H1 (cell line): Measurements from ENCODE around the gene CORIN. TPM values are rescaled to one million over a fixed set of nuclear protein-coding genes. Genes with fewer than 3 reads are reported as not detected.

Experiments
- CTCF ChIA-PET: fragments of 300-600 bp; sonication (Branson Sonifier 250); formaldehyde crosslinking; loops from one replicate; lab custom pipeline; 2021; ENCODE audit not compliant: partially characterized antibody; lab: Charles Lee
- POLR2A ChIA-PET: fragments of 300-600 bp; sonication (Branson Sonifier 250); formaldehyde crosslinking; loops from one replicate; lab custom pipeline; 2021; ENCODE audit warnings: inconsistent platforms; ENCODE audit not compliant: partially characterized antibody; lab: Charles Lee
- DNase-seq, 2 experiments: peaks; one replicate each; pipeline versions ENCODE4 v3.0.0 to v3.0.0-alpha.2; 2010 to 2022; ENCODE audit warnings: low spot score in 2 of 2, low read depth in 1 of 2, mixed read lengths in 1 of 2
- FAIRE-seq: peaks from 2 replicates; lab custom pipeline; 2011; peaks lifted over from hg19 to GRCh38; lab: Jason Lieb, UNC
- H2AFZ ChIP-seq: 2 replicates; pipeline ENCODE4 v1.8.1; 2012; ENCODE audit warnings: low read length, inconsistent platforms
- H2AK5ac ChIP-seq: 2 replicates; pipeline ENCODE4 v1.6.1; 2013; ENCODE audit warnings: low read depth, low read length
- H2BK120ac ChIP-seq: replicated peaks from 2 replicates; pipeline ENCODE3; 2013; ENCODE audit warnings: low read depth, low read length, inconsistent platforms
- H2BK12ac ChIP-seq: 2 replicates; pipeline ENCODE4 v1.6.1; 2013; ENCODE audit warnings: low read depth, low read length
- H2BK15ac ChIP-seq: 2 replicates; pipeline ENCODE4 v1.6.1; 2013; ENCODE audit warnings: low read length
- H2BK20ac ChIP-seq: 2 replicates; pipeline ENCODE4 v1.6.1; 2013; ENCODE audit warnings: low read length
- H2BK5ac ChIP-seq: 2 replicates; pipeline ENCODE4 v1.6.1; 2013; ENCODE audit warnings: low read depth, low read length
- H3K14ac ChIP-seq: 2 replicates; pipeline ENCODE4 v1.6.1; 2013; ENCODE audit warnings: inconsistent platforms; ENCODE audit not compliant: insufficient read length
- H3K18ac ChIP-seq: 2 replicates; pipeline ENCODE4 v1.6.1; 2013; ENCODE audit warnings: low read length; ENCODE audit errors: extremely low read depth
- H3K23ac ChIP-seq: 2 replicates; pipeline ENCODE4 v1.6.1; 2013; ENCODE audit warnings: inconsistent platforms; ENCODE audit not compliant: insufficient read length
- H3K23me2 ChIP-seq: 2 replicates; pipeline ENCODE4 v1.6.1; 2013; ENCODE audit warnings: low read depth, low read length
- H3K27ac ChIP-seq: 2 replicates; pipeline ENCODE4 v1.6.1; 2011; ENCODE audit warnings: low read depth, low read length, inconsistent platforms
- H3K27me3 ChIP-seq, 4 experiments: replicated peaks in 1 of 4; 1 replicate in 1 of 4; 2 replicates in 3 of 4; pipeline versions ENCODE4 v1.6.1 to v1.8.1; 2011 to 2013; ENCODE audit warnings: low read length in 3 of 4, mild to moderate bottlenecking in 3 of 4, inconsistent platforms in 2 of 4, mixed read lengths in 2 of 4, moderate library complexity in 1 of 4; ENCODE audit not compliant: control insufficient read depth in 3 of 4, insufficient read depth in 3 of 4; ENCODE audit errors: extremely low read depth in 1 of 4
- H3K36me3 ChIP-seq, 4 experiments: 2 replicates each; pipeline versions ENCODE4 v1.6.1 to v1.8.1; 2011 to 2013; ENCODE audit warnings: mild to moderate bottlenecking in 4 of 4, low read length in 3 of 4, moderate library complexity in 2 of 4, control low read depth in 1 of 4, inconsistent platforms in 1 of 4; ENCODE audit not compliant: insufficient read depth in 4 of 4, control insufficient read depth in 2 of 4
- H3K4ac ChIP-seq: replicated peaks from 2 replicates; pipeline ENCODE3; 2013; ENCODE audit warnings: low read length, low read depth, mixed read lengths, inconsistent platforms; ENCODE audit not compliant: insufficient read length
- H3K4me1 ChIP-seq, 4 experiments: replicated peaks in 1 of 4; 1 replicate in 1 of 4; 2 replicates in 3 of 4; pipeline versions ENCODE4 v1.6.1 to v1.8.1; 2011 to 2013; ENCODE audit warnings: low read length in 3 of 4, inconsistent platforms in 2 of 4, mixed read lengths in 1 of 4; ENCODE audit not compliant: insufficient read depth in 4 of 4, control insufficient read depth in 3 of 4
- H3K4me2 ChIP-seq, 2 experiments: 2 replicates each; pipeline versions ENCODE4 v1.6.1 to v1.8.1; 2011 to 2013; ENCODE audit warnings: low read depth in 2 of 2, low read length in 2 of 2, control low read depth in 1 of 2, inconsistent platforms in 1 of 2, mild to moderate bottlenecking in 1 of 2; ENCODE audit not compliant: insufficient read depth in 1 of 2
- H3K4me3 ChIP-seq, 4 experiments: fragments of 200-600, 300-600 bp in 1 of 4; sonication (generic), shearing (Covaris generic), sonication (Bioruptor Twin) in 1 of 4; 2 replicates each; pipeline versions ENCODE4 v1.5.1 to v1.8.1; 2011 to 2016; ENCODE audit warnings: low read length in 4 of 4, low read depth in 3 of 4, control low read depth in 2 of 4, inconsistent platforms in 2 of 4, mild to moderate bottlenecking in 2 of 4, mixed read lengths in 1 of 4, moderate library complexity in 1 of 4; ENCODE audit not compliant: insufficient read depth in 2 of 4; ENCODE audit errors: extremely low read depth in 1 of 4
- H3K56ac ChIP-seq: replicated peaks from 2 replicates; pipeline ENCODE3; 2013; ENCODE audit warnings: low read depth, mild to moderate bottlenecking, mixed read lengths, low read length, inconsistent platforms; ENCODE audit not compliant: insufficient read length
- H3K79me1 ChIP-seq: 2 replicates; pipeline ENCODE4 v1.6.1; 2013; ENCODE audit warnings: low read depth, low read length, control low read depth
- H3K79me2 ChIP-seq, 2 experiments: 2 replicates each; pipeline versions ENCODE4 v1.6.1 to v1.8.1; 2012 to 2013; ENCODE audit warnings: low read length in 2 of 2, mild to moderate bottlenecking in 2 of 2, inconsistent platforms in 1 of 2; ENCODE audit not compliant: insufficient read depth in 2 of 2, control insufficient read depth in 1 of 2
- H3K9ac ChIP-seq, 4 experiments: replicated peaks in 1 of 4; 1 replicate in 1 of 4; 2 replicates in 3 of 4; pipeline versions ENCODE4 v1.6.1 to v1.8.1; 2011 to 2013; ENCODE audit warnings: low read depth in 3 of 4, low read length in 3 of 4, control low read depth in 2 of 4, mild to moderate bottlenecking in 2 of 4, moderate library complexity in 2 of 4, inconsistent platforms in 1 of 4; ENCODE audit errors: extremely low read depth in 1 of 4
- H3K9me3 ChIP-seq, 2 experiments: 2 replicates each; pipeline versions ENCODE4 v1.6.1 to v1.8.1; 2012 to 2013; ENCODE audit warnings: mild to moderate bottlenecking in 2 of 2, moderate library complexity in 2 of 2, control low read depth in 1 of 2, inconsistent platforms in 1 of 2, low read depth in 1 of 2, low read length in 1 of 2, mixed read lengths in 1 of 2; ENCODE audit not compliant: insufficient read depth in 2 of 2
- H4K20me1 ChIP-seq, 2 experiments: replicated peaks in 1 of 2; 2 replicates each; pipeline versions ENCODE3 to v1.8.1; 2011 to 2013; ENCODE audit warnings: inconsistent platforms in 2 of 2, low read length in 2 of 2, mild to moderate bottlenecking in 1 of 2; ENCODE audit not compliant: insufficient read depth in 2 of 2, control insufficient read depth in 1 of 2
- H4K5ac ChIP-seq: 2 replicates; pipeline ENCODE4 v1.6.1; 2013; ENCODE audit warnings: low read length, low read depth, mixed read lengths, inconsistent platforms; ENCODE audit not compliant: insufficient read length
- H4K8ac ChIP-seq: 2 replicates; pipeline ENCODE4 v1.8.0; 2013; ENCODE audit warnings: mild to moderate bottlenecking, moderate library complexity, low read length, inconsistent platforms; ENCODE audit not compliant: insufficient read depth; ENCODE audit errors: extremely low read depth
- H4K91ac ChIP-seq: replicated peaks from 2 replicates; pipeline ENCODE3; 2013; ENCODE audit warnings: low read length, mixed read lengths, inconsistent platforms; ENCODE audit not compliant: insufficient read length
- BACH1 ChIP-seq: IDR thresholded peaks from 2 replicates; pipeline ENCODE4 v1.6.1; 2012; ENCODE audit warnings: low read length, improper control_type of control experiment
- CHD1 ChIP-seq: IDR thresholded peaks from 2 replicates; pipeline ENCODE4 v1.6.1; 2012; ENCODE audit warnings: low read depth, low read length, improper control_type of control experiment
- GTF2F1 ChIP-seq: IDR thresholded peaks from 2 replicates; pipeline ENCODE4 v1.6.1; 2012; ENCODE audit warnings: low read depth, low read length, improper control_type of control experiment, borderline replicate concordance
- HDAC6 ChIP-seq: IDR thresholded peaks from one replicate; pipeline ENCODE4 v1.7.1; 2012; ENCODE audit warnings: low read depth, mild to moderate bottlenecking, inconsistent platforms, low read length, moderate library complexity
- NANOG ChIP-seq: IDR thresholded peaks from 2 replicates; pipeline ENCODE4 v1.6.1; 2011; ENCODE audit warnings: low read length, low read depth, mild to moderate bottlenecking, inconsistent platforms; ENCODE audit not compliant: insufficient read depth, poor library complexity, severe bottlenecking
- PHF8 ChIP-seq: fragments of 200-600 bp; sonication (generic); conservative IDR thresholded peaks from 2 replicates; pipeline ENCODE4 v1.7.1; 2012; ENCODE audit warnings: low read depth, mild to moderate bottlenecking, inconsistent platforms, low read length, moderate library complexity
- POLR2AphosphoS5 ChIP-seq: IDR thresholded peaks from 2 replicates; pipeline ENCODE4 v1.6.1; 2011; ENCODE audit warnings: low read depth, low read length
- SRF ChIP-seq: IDR thresholded peaks from 2 replicates; pipeline ENCODE4 v1.6.1; 2011; ENCODE audit warnings: mild to moderate bottlenecking, low read depth, low read length, moderate library complexity
- TAF7 ChIP-seq: optimal IDR thresholded peaks from 2 replicates; pipeline ENCODE3; 2011; ENCODE audit warnings: low read depth, mild to moderate bottlenecking, inconsistent platforms, low read length, moderate library complexity, borderline replicate concordance
- USF2 ChIP-seq: IDR thresholded peaks from 2 replicates; pipeline ENCODE4 v1.6.1; 2011; ENCODE audit warnings: low read length, improper control_type of control experiment
- WGBS, 2 experiments: shearing (Covaris generic) in 1 of 2; methylation state at CpG; one replicate each; pipeline versions ENCODE4 v1.1.6 to v1.1.7; 2013 to 2015; ENCODE audit warnings: low lambda C conversion rate in 2 of 2, mixed read lengths in 2 of 2, inconsistent platforms in 1 of 2, low coverage in 1 of 2, missing lambda C conversion rate in 1 of 2; ENCODE audit not compliant: insufficient replicate concordance in 2 of 2, insufficient coverage in 1 of 2, insufficient read length in 1 of 2; ENCODE audit errors: extremely low coverage in 1 of 2, missing lambda C conversion rate in 1 of 2; 5-methylcytosine and 5-hydroxymethylcytosine counted together
- polyA plus RNA-seq, 7 experiments: library from polyadenylated mRNA; depleted of rRNA in 3 of 7; stranded (reverse) in 5 of 7; unstranded in 2 of 7; fragments of >200 nt in 5 of 7; fragments of 200-250 nt in 2 of 7; gene quantifications; 1 replicate in 5 of 7; 2 replicates in 1 of 7; 4 replicates in 1 of 7; pipeline versions ENCODE4 v1.2.1 to v1.2.3, GENCODE V29; 2011 to 2013; ENCODE audit warnings: missing spikeins in 2 of 7, mixed read lengths in 2 of 7
- total RNA-seq: library from RNA; stranded (reverse); fragmentation: NEBNext Ultra II Directional; extraction: Animal tissue kit (Norgen Biotek cat#: 25700); gene quantifications from 2 replicates; pipeline ENCODE4 v1.2.1, GENCODE V29; 2021

The CORIN gene
- total and polyA plus RNA-seq, 2 of the 8 experiments (the other 6 are each of a cell fraction or from before 2014, with no cell fraction given): 0.09 to 0.32 TPM

GRCh38 chr4:47654972-47655693, 182.7 kb downstream of the CORIN start:
- ChIA-PET CTCF (interaction anchor here (1.4 to 2.1 kb wide), 3 partner anchors 8 to 15 kb away, joined by 4 to 11 read pairs (median 6); no protein-coding TSS in a partner anchor), POLR2A (no interaction called here)
- no peaks in the 10 kb centered on the region for H3K23me2 ChIP-seq
- H3K4me3 ChIP-seq: no peak overlapping the region
- no peak overlapping the region for H2BK20ac ChIP-seq
- H3K4me1 ChIP-seq: no peaks in the 10 kb centered on the region
- no peaks in the 10 kb centered on the region for H3K36me3 ChIP-seq
- no peak overlapping the region for H3K4ac ChIP-seq
- FAIRE-seq: no peak
- no peak overlapping the region for H3K9ac ChIP-seq
- H3K56ac ChIP-seq: no peak overlapping the region
- no peaks in the 10 kb centered on the region for H3K79me1 ChIP-seq
- H3K18ac ChIP-seq: no peak overlapping the region
- H4K5ac ChIP-seq: no peak overlapping the region
- no peak overlapping the region for H2BK5ac ChIP-seq
- no peak overlapping the region for H4K91ac ChIP-seq
- H2AK5ac ChIP-seq: no peak overlapping the region
- H3K14ac ChIP-seq: no peak overlapping the region
- 100% methylated on average over 3 of the region's 3 CpGs; no CpG with 5 or more reads in 1 of the 2 experiments for WGBS, 2 experiments
- no peak overlapping the region for H4K8ac ChIP-seq
- H3K23ac ChIP-seq: no peak overlapping the region
- no peaks in the 10 kb centered on the region for H4K20me1 ChIP-seq
- H2BK15ac ChIP-seq: no peak overlapping the region
- no peaks in the 10 kb centered on the region for H3K79me2 ChIP-seq
- no peak overlapping the region for H3K27ac ChIP-seq
- H3K9me3 ChIP-seq: peaks cover 4 to 6% of the 10 kb centered on the region in 2 experiments; a peak in 2 of 4 replicates
- no peak overlapping the region for H2BK12ac ChIP-seq
- H3K4me2 ChIP-seq: no peak overlapping the region
- no peak overlapping the region for H2BK120ac ChIP-seq
- H3K27me3 ChIP-seq: no peaks in the 10 kb centered on the region
- no peak overlapping the region for H2AFZ ChIP-seq
- DNase-seq: no peak
- TF ChIP-seq GTF2F1: no peak
- no peak for TF ChIP-seq TAF7
- TF ChIP-seq HDAC6: no peak
- no peak for TF ChIP-seq NANOG
- TF ChIP-seq POLR2AphosphoS5: no peak
- no peak for TF ChIP-seq BACH1
- TF ChIP-seq CHD1: no peak
- no peak for TF ChIP-seq SRF
- TF ChIP-seq USF2: no peak
- TF ChIP-seq PHF8: no peak
